Neutrophil (primary cell): ENCODE results near the gene P2RX6.

ENCODE experiments used
- H3K27ac ChIP-seq: fragments of 200-600 bp; sonication (generic); 2 replicates; pipeline ENCODE4 v1.5.1; 2016; ENCODE audit warnings: mild to moderate bottlenecking, moderate library complexity
- H3K27me3 ChIP-seq: fragments of 200-600 bp; sonication (generic); 2 replicates; pipeline ENCODE4 v1.6.0; 2016; ENCODE audit warnings: mild to moderate bottlenecking
- H3K36me3 ChIP-seq: fragments of 200-600 bp; sonication (generic); 2 replicates; pipeline ENCODE4 v1.5.1; 2017
- H3K4me1 ChIP-seq, 2 experiments: fragments of 200-600 bp in 1 of 2; sonication (generic) in 1 of 2; 1 replicate in 1 of 2; 2 replicates in 1 of 2; pipeline versions ENCODE4 v1.5.1 to v1.6.1; 2013 to 2016; ENCODE audit warnings: low read depth in 1 of 2, low read length in 1 of 2, mild to moderate bottlenecking in 1 of 2, moderate library complexity in 1 of 2; ENCODE audit not compliant: control insufficient read depth in 1 of 2, insufficient read depth in 1 of 2
- H3K4me3 ChIP-seq, 2 experiments: fragments of 200-600 bp in 1 of 2; sonication (generic) in 1 of 2; 1 replicate in 1 of 2; 2 replicates in 1 of 2; pipeline ENCODE4 v1.5.1; 2013 to 2016; ENCODE audit warnings: low read depth in 1 of 2, low read length in 1 of 2, mild to moderate bottlenecking in 1 of 2, moderate library complexity in 1 of 2
- H3K9me3 ChIP-seq: fragments of 200-600 bp; sonication (generic); 2 replicates; pipeline ENCODE4 v1.5.1; 2016
- CTCF ChIP-seq: fragments of 200-600 bp; sonication (generic); IDR thresholded peaks from 2 replicates; pipeline ENCODE4 v1.5.1; 2016; ENCODE audit warnings: antibody characterized with exemption

Gene P2RX6

GRCh38 chr22:20991252-20992055 lies 23.5 kb upstream of the P2RX6 start:
- no peaks in the 10 kb centered on the region for H3K27me3 ChIP-seq
- no peak for TF ChIP-seq CTCF
- no peaks in the 10 kb centered on the region for H3K4me1 ChIP-seq
- H3K36me3 ChIP-seq, result peaks cover 80% of the 10 kb centered on the region
- no peak overlapping the region for H3K27ac ChIP-seq
- H3K9me3 ChIP-seq, result no peaks in the 10 kb centered on the region
- no peak overlapping the region for H3K4me3 ChIP-seq

GRCh38 chr22:20992056-20992442 lies 22.9 kb upstream of the P2RX6 start:
- no peaks in the 10 kb centered on the region for H3K4me1 ChIP-seq
- peaks cover 80% of the 10 kb centered on the region for H3K36me3 ChIP-seq
- H3K4me3 ChIP-seq, result no peak overlapping the region
- no peaks in the 10 kb centered on the region for H3K27me3 ChIP-seq
- TF ChIP-seq CTCF, result no peak
- no peak overlapping the region for H3K27ac ChIP-seq
- H3K9me3 ChIP-seq, result no peaks in the 10 kb centered on the region

- H3K27me3 ChIP-seq, result no peaks in the 10 kb centered on the region
- no peak overlapping the region for H3K27ac ChIP-seq
- no peak overlapping the region for H3K4me3 ChIP-seq
- TF ChIP-seq CTCF, result no peak
- H3K9me3 ChIP-seq, result no peaks in the 10 kb centered on the region
- no peaks in the 10 kb centered on the region for H3K4me1 ChIP-seq
- peaks cover 81% of the 10 kb centered on the region for H3K36me3 ChIP-seq
Observed at GRCh38 chr22:20992456-20993303, 22.3 kb upstream of the P2RX6 start.

- Histone ChIP-seq H3K4me1 (no peaks in the 10 kb centered on the region), H3K27me3 (no peaks in the 10 kb centered on the region), H3K36me3 (peaks cover 78% of the 10 kb centered on the region), H3K4me3 (no peak overlapping the region), H3K27ac (no peak overlapping the region), H3K9me3 (no peaks in the 10 kb centered on the region)
- no peak for TF ChIP-seq CTCF
Observed at GRCh38 chr22:20993304-20994127, 21.4 kb upstream of the P2RX6 start.

GRCh38 chr22:20994128-20994901 lies 20.6 kb upstream of the P2RX6 start:
- TF ChIP-seq CTCF, result no peak
- H3K27ac ChIP-seq, result no peak overlapping the region
- no peaks in the 10 kb centered on the region for H3K4me1 ChIP-seq
- H3K27me3 ChIP-seq, result no peaks in the 10 kb centered on the region
- H3K9me3 ChIP-seq, result no peaks in the 10 kb centered on the region
- H3K4me3 ChIP-seq, result no peak overlapping the region
- H3K36me3 ChIP-seq, result peaks cover 78% of the 10 kb centered on the region
